Small intestine (tissue), 7 donors: ENCODE data around the gene ATF4. TPM values are rescaled to one million over a fixed set of nuclear protein-coding genes. Genes with fewer than 3 reads are reported as not detected.
"Not testable (repeated sequence)": the region's sequence is repeated elsewhere in the genome, so short reads cannot be mapped to it uniquely, and the experiment has no call there.

Experiments
- DNase-seq, 2 donors: peaks; one replicate each; pipeline versions ENCODE4 v3.0.0 to v3.0.0-alpha.2; 2013
- FAIRE-seq: peaks from 2 replicates; lab custom pipeline; 2012; peaks lifted over from hg19 to GRCh38; lab: Jason Lieb, UNC
- H3K27ac ChIP-seq, 3 donors: one replicate each; pipeline ENCODE4 v1.5.1; 2013; ENCODE audit warnings: low read length in 2 of 3, mild to moderate bottlenecking in 2 of 3, control low read depth in 1 of 3, inconsistent platforms in 1 of 3, low read depth in 1 of 3, moderate library complexity in 1 of 3
- H3K27me3 ChIP-seq, 3 donors: one replicate each; pipeline ENCODE4 v1.6.1; 2013; ENCODE audit warnings: low read length in 3 of 3, inconsistent platforms in 1 of 3; ENCODE audit not compliant: control insufficient read depth in 3 of 3, insufficient read depth in 3 of 3
- H3K36me3 ChIP-seq, 3 donors: one replicate each; pipeline ENCODE4 v1.6.1; 2013; ENCODE audit warnings: low read length in 3 of 3, inconsistent platforms in 1 of 3, low read depth in 1 of 3, mild to moderate bottlenecking in 1 of 3, moderate library complexity in 1 of 3; ENCODE audit not compliant: control insufficient read depth in 3 of 3, insufficient read depth in 2 of 3
- H3K4me1 ChIP-seq, 3 donors: one replicate each; pipeline ENCODE4 v1.6.1; 2013; ENCODE audit warnings: low read length in 2 of 3, inconsistent platforms in 1 of 3, low read depth in 1 of 3, mild to moderate bottlenecking in 1 of 3, moderate library complexity in 1 of 3; ENCODE audit not compliant: control insufficient read depth in 3 of 3, insufficient read depth in 2 of 3
- H3K4me3 ChIP-seq, 3 donors: one replicate each; pipeline ENCODE4 v1.5.1; 2013; ENCODE audit warnings: low read length in 3 of 3, control low read depth in 1 of 3, inconsistent platforms in 1 of 3, low read depth in 1 of 3, mild to moderate bottlenecking in 1 of 3, moderate library complexity in 1 of 3
- H3K9me3 ChIP-seq, 2 donors: one replicate each; pipeline ENCODE4 v1.6.1; 2013; ENCODE audit warnings: low read depth in 1 of 2, low read length in 1 of 2; ENCODE audit not compliant: control insufficient read depth in 2 of 2, insufficient read depth in 1 of 2
- WGBS, 3 donors: extraction: QIAGEN DNeasy Blood & Tissue Kit; methylation state at CpG; one replicate each; pipeline ENCODE4 v1.1.7; 2013; 5-methylcytosine and 5-hydroxymethylcytosine counted together
- polyA plus RNA-seq, 4 donors: library from polyadenylated mRNA; stranded (reverse) in 3 of 4; unstranded in 1 of 4; fragments of 200-250 nt in 3 of 4; fragments of 120-200 nt in 1 of 4; gene quantifications; one replicate each; pipeline versions ENCODE4 v1.2.1 to v1.2.3, GENCODE V29; 2013
- donor health status: healthy with polysubstance abuse.
- donor health status: control.
- donor health status: control.
- donor health status: Bipolar disorder and iron deficiency.
- donor health status: healthy.

The ATF4 gene
- polyA plus RNA-seq, 4 donors, result 271 to 709 (median 505) TPM

DNA sequence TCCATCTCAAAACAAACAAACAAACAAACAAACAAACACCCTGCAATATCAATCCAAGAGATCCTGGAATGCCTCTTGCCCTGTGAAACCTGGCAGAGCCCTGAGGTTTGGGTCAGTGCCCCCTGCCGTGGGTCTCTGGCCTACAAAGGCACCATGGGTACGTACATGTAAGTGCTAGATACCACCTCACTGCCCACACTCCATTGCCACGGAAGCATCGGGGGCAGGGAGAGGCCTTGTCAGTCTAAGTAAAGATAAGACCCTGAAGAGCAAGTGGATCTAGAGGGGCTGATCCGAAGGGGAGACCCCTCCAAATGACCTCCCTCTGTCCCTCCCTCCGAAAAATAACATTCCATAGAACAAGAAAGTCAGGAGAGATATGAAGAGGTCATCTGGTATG lies 20.3 kb upstream of the ATF4 start:
- peaks cover 6 to 16% (median 6%) of the 10 kb centered on the region in 3 donors for H3K36me3 ChIP-seq
- H3K27me3 ChIP-seq, result no peaks in the 10 kb centered on the region
- no peaks in the 10 kb centered on the region for H3K9me3 ChIP-seq
- DNase-seq (no peak), FAIRE-seq (no peak)
- H3K27ac ChIP-seq, result no peak overlapping the region
- WGBS, 3 donors, result 82 to 88% (median 87%) methylated on average over 6 of the region's 6 CpGs
- H3K4me3 ChIP-seq, result no peak overlapping the region
- H3K4me1 ChIP-seq, result peaks cover 2 to 24% (median 13%) of the 10 kb centered on the region in 3 donors

DNA sequence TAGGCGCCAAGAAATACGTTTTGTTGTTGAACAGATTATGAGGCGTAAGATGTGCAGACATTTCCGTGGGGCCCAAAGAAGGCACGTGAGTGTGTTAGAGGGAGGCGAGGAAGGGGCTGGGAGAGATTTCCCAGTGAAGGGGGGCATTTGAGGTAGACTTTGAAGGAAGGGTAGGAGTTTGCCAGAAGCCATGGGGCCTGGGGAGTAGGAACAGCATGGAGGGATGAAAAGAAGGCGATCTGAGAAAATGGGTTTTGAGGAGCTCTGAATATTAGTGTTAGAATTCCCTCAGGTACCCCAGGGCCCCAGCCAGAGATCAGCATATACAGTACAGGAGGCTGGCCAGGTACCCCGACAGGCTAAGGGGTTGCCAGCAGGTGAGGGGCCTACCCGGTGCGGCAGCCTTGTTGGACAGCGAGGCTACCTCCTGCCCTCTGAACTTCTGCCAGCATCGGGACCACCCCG lies 18.7 kb upstream of the ATF4 start:
- DNase-seq (no peak), FAIRE-seq (no peak)
- H3K4me3 ChIP-seq, result peak overlapping the region in 2 of 3 donors; percentile 62 to 85
- peaks cover 2 to 21% (median 13%) of the 10 kb centered on the region in 3 donors for H3K4me1 ChIP-seq
- 29 to 40% (median 36%) methylated on average over 12 to 13 of the region's 13 CpGs for WGBS, 3 donors
- H3K27me3 ChIP-seq, result no peaks in the 10 kb centered on the region
- peaks cover 9 to 28% (median 15%) of the 10 kb centered on the region in 3 donors for H3K36me3 ChIP-seq
- no peaks in the 10 kb centered on the region for H3K9me3 ChIP-seq
- H3K27ac ChIP-seq, result peak overlapping the region; percentile 63 to 87 (median 83)

DNA sequence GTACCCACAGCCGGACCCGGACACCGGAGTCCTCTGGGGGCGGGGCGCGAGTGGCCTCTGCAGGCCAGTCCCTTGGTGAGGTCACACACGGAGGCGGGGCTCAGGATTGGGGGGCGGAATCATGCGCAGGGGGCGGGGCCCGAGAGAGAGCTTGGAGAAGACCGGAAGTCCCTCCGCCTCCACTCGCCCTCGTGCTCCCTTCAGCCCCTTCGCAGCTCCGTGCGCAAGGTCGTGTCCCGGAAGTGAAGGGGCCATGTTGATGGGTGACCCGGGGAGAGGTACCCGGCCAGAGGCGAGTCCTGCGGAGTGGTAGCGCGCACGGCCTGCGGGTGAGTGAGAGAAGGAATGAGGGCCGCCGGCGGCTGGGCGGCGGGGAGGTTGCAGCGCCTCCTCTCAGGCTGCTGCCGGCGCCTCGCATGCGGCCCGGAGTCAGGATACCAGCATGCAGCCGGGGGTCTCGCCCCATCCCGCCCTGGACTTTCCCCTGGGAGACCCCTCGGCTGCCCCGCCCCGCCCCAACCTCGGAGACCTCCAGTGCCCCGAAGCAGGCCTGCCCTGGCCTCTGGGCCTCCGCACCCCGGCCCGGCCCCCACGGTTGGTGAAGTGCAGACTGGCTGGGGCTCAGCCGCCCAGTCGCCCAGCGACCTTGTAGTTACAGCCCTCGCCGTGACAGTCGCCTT lies 18.1 kb upstream of the ATF4 start, which contains the start of gene MIEF1:
Gene MIEF1, plus strand, starts transcription at position 182 of the 680 bp plus-strand sequence. CDS start 9,005 bp downstream, outside the sequence.
- Histone ChIP-seq H3K4me3 (peak within 1 kb of the TSS; percentile 62 to 97 (median 85)), H3K4me1 (peaks cover 2 to 21% (median 13%) of the 10 kb centered on the region in 3 donors), H3K27ac (peak within 1 kb of the TSS; percentile 63 to 87 (median 83)), H3K9me3 (no peaks in the 10 kb centered on the region), H3K27me3 (no peaks in the 10 kb centered on the region), H3K36me3 (peaks cover 11 to 32% (median 15%) of the 10 kb centered on the region in 3 donors)
- no peak for FAIRE-seq
- 0% methylated on average over 39 to 58 of the region's 58 CpGs for WGBS, 3 donors
- DNase-seq, result peak; percentile 98

DNA sequence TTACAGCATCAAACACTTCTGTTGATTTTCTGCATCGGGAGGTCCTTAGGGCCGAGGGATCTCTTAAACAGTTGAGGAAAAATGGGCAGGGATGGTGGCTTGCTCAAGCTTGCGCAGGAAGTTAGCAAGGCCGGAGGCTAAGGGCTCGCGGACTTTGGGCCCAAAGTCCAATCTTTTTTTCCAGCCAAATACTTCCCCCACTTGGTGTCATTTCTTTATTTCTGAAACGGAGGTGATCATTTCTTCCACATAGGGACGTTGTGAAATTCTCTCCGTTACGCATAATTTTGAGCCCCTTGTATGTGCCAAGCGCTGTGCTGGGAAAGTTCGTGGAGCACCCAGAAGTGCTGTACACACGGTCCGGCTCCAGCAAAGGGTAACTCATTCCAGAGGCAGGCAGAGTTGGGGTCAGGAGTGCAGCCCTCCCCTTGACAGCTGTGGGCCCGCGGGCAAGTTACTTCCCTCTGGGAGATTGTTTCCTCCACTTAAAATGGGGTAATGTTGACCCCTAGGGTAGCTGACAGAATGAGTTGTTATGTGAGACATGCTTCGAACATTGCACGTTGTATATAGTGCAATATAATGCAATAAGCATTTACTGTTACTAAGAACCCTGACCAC lies 17.5 kb upstream of the ATF4 start:
- H3K4me3 ChIP-seq, result peak overlapping the region; percentile 62 to 97 (median 85)
- WGBS, 3 donors, result 2 to 6% (median 3%) methylated on average over 18 of the region's 18 CpGs
- H3K27me3 ChIP-seq, result no peaks in the 10 kb centered on the region
- H3K4me1 ChIP-seq, result peaks cover 2 to 21% (median 13%) of the 10 kb centered on the region in 3 donors
- FAIRE-seq (no peak), DNase-seq (peak; percentile 79 to 81)
- no peaks in the 10 kb centered on the region for H3K9me3 ChIP-seq
- peaks cover 12 to 38% (median 15%) of the 10 kb centered on the region in 3 donors for H3K36me3 ChIP-seq
- H3K27ac ChIP-seq, result peak overlapping the region; percentile 58 to 87 (median 83)

DNA sequence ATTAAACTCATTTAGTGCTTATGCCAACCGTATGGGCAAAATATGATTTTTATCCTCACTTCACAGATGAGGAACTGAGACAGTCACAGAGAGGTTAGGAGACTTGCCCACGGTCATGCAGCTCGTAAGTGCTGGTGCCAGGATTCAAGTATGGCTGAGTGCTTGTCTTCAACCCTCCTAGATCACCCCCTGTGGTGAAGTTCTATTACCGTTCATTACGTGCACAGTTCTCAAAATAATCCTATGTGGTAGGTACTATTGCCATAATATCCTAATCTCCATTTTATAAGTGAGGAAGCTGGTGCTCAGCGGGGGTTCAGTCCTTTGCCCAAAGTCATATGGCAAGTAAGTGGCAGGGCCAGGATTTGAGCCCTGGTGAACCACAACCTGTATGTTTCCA lies 16.7 kb upstream of the ATF4 start:
- no peak for FAIRE-seq
- H3K27me3 ChIP-seq, result no peaks in the 10 kb centered on the region
- no peak for DNase-seq
- no peak overlapping the region for H3K27ac ChIP-seq
- peaks cover 13 to 44% (median 15%) of the 10 kb centered on the region in 3 donors for H3K36me3 ChIP-seq
- H3K4me1 ChIP-seq, result peaks cover 2 to 21% (median 13%) of the 10 kb centered on the region in 3 donors
- WGBS, 3 donors, result 39 to 61% (median 49%) methylated on average over 6 of the region's 6 CpGs
- H3K4me3 ChIP-seq, result peak overlapping the region in 2 of 3 donors; percentile 62 to 85
- no peaks in the 10 kb centered on the region for H3K9me3 ChIP-seq

- FAIRE-seq, result no peak
- Histone ChIP-seq H3K27me3 (no peaks in the 10 kb centered on the region), H3K9me3 (no peaks in the 10 kb centered on the region), H3K27ac (no peak overlapping the region), H3K4me1 (peaks cover 2 to 21% (median 13%) of the 10 kb centered on the region in 3 donors), H3K4me3 (peak overlapping the region in 2 of 3 donors; percentile 62 to 85), H3K36me3 (peaks cover 14 to 47% (median 15%) of the 10 kb centered on the region in 3 donors)
- 92 to 94% (median 92%) methylated on average over 16 of the region's 16 CpGs for WGBS, 3 donors
- DNase-seq, result no peak
Measured at GRCh38 chr22:39504071-39504470, 16.3 kb upstream of the ATF4 start.

DNA sequence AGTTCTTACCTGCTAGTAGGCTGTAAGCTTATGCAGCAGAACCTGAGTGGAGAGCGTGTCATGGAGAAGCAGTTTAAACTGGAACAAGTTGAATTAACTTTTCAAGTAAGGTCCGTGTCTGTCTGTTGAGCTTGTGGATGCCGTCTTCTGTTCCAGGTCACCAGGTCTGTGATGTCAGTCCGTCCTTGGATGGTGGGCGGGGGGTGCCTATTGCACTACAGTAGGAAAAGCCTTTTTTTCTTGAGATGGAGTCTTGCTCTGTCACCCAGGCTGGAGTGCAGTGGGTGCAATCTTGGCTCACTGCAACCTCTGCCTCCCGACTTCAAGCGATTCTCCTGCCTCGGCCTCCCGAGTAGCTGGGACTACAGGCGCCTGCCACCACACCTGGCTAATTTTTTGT lies 13.3 kb upstream of the ATF4 start:
- DNase-seq, H3K27me3 ChIP-seq, H3K9me3 ChIP-seq, H3K4me3 ChIP-seq, H3K27ac ChIP-seq, FAIRE-seq, H3K4me1 ChIP-seq: not testable (repeated sequence)
- WGBS, 3 donors, result 78 to 87% (median 81%) methylated on average over 10 of the region's 10 CpGs
- H3K36me3 ChIP-seq, result peaks cover 25 to 71% (median 33%) of the 10 kb centered on the region in 3 donors

DNA sequence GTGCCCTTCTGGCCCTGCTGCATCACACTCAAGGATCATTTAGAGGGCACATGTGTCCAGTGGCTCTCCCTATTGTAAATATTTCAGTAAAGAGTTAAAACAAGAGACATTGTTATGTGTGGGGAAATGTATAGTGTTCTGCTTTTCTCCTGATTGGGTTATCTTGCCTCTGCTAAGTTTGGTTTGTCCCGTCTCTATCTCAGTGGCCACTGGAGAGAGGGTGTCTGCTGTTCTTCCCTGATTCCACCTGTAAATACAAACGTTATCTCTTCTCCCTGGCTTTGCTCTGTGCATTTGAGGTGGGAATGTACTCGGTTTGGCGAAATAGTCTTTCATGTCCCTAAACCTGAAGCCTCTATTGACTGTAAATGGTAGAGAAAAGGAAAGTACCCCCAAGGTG lies 12.0 kb upstream of the ATF4 start:
- DNase-seq (no peak), FAIRE-seq (no peak)
- H3K9me3 ChIP-seq, result no peaks in the 10 kb centered on the region
- H3K36me3 ChIP-seq, result peaks cover 29 to 85% (median 39%) of the 10 kb centered on the region in 3 donors
- no peaks in the 10 kb centered on the region for H3K27me3 ChIP-seq
- no peak overlapping the region for H3K4me3 ChIP-seq
- peaks cover under 1 to 7% (median 2%) of the 10 kb centered on the region in 3 donors for H3K4me1 ChIP-seq
- WGBS, 3 donors, result 65 to 79% (median 71%) methylated on average over 4 of the region's 4 CpGs
- no peak overlapping the region for H3K27ac ChIP-seq
